SKM-1 treated with dmso at 0.1 percent for 144 hours (cell line): ENCODE results near the gene RNF217.

Experiments used
- DNase-seq: peaks from one replicate; lab custom pipeline; 2025; ENCODE audit not compliant: unreplicated experiment; lab: John Stamatoyannopoulos, UW

Gene RNF217

GRCh38 chr6:125095580-125096301 is 133.5 kb downstream of the RNF217 start:
- DNase-seq, result no peak

GRCh38 chr6:125097186-125097585 is 134.9 kb downstream of the RNF217 start:
- DNase-seq, result no peak

- DNase-seq, result no peak
Observed at GRCh38 chr6:125098253-125098652, 136.0 kb downstream of the RNF217 start.

GRCh38 chr6:125099211-125100073 is 137.2 kb downstream of the RNF217 start:
- DNase-seq, result peak; percentile 65

- no peak for DNase-seq
Observed at GRCh38 chr6:125100074-125100652, 137.9 kb downstream of the RNF217 start.

- no peak for DNase-seq
Observed at GRCh38 chr6:125101128-125101527, 138.9 kb downstream of the RNF217 start.

- no peak for DNase-seq
Observed at GRCh38 chr6:125101631-125102030, 139.4 kb downstream of the RNF217 start.

- no peak for DNase-seq
Observed at GRCh38 chr6:125102411-125102810, 140.2 kb downstream of the RNF217 start.

GRCh38 chr6:125102891-125103290 is 140.7 kb downstream of the RNF217 start:
- no peak for DNase-seq

- no peak for DNase-seq
Observed at GRCh38 chr6:125104425-125104824, 142.2 kb downstream of the RNF217 start.

GRCh38 chr6:125107048-125107447 is 144.8 kb downstream of the RNF217 start:
- no peak for DNase-seq

GRCh38 chr6:125107896-125108295 is 145.7 kb downstream of the RNF217 start:
- no peak for DNase-seq

- DNase-seq, result no peak
Observed at GRCh38 chr6:125110056-125110455, 147.8 kb downstream of the RNF217 start.

- DNase-seq, result no peak
Observed at GRCh38 chr6:125111219-125111983, 149.2 kb downstream of the RNF217 start.

GRCh38 chr6:125112934-125113333 is 150.7 kb downstream of the RNF217 start:
- DNase-seq, result no peak

- DNase-seq, result peak; percentile 25
Observed at GRCh38 chr6:125114248-125114858, 152.1 kb downstream of the RNF217 start.

- DNase-seq, result no peak
Observed at GRCh38 chr6:125116170-125116569, 153.9 kb downstream of the RNF217 start.

GRCh38 chr6:125116710-125117109 is 154.5 kb downstream of the RNF217 start:
- DNase-seq, result no peak

GRCh38 chr6:125117818-125118217 is 155.6 kb downstream of the RNF217 start:
- no peak for DNase-seq

GRCh38 chr6:125120054-125120590 is 157.9 kb downstream of the RNF217 start:
- no peak for DNase-seq
